HCT116 (cell line): ENCODE measurements around the gene CALML3. TPM values are rescaled to one million over a fixed set of nuclear protein-coding genes. Genes with fewer than 3 reads are reported as not detected.

ENCODE experiments used
- ATAC-seq: fragments of 200-7000 bp; cut with Tn5 transposase; 2 replicates; pipeline ENCODE4 v1.9.1; 2020; ENCODE audit warnings: mild to moderate bottlenecking, moderate library complexity
- BruUV-seq: library from RNA; stranded (reverse); fragments of 400-500 nt; replicated peaks from 2 replicates; lab custom pipeline; 2021; lab: Mats Ljungman, UMichigan
- CTCF ChIA-PET: fragments of 300-600 bp; sonication (Branson Sonifier 250); formaldehyde crosslinking; loops from one replicate; lab custom pipeline; 2021; ENCODE audit warnings: antibody characterized with exemption; lab: Charles Lee
- POLR2A ChIA-PET: fragments of 300-600, 350-600 bp; sonication (Branson Sonifier 250); formaldehyde crosslinking; loops from one replicate; lab custom pipeline; 2021; ENCODE audit warnings: antibody characterized with exemption; lab: Charles Lee
- RAD21 ChIA-PET, 2 experiments: fragments of 300-600 bp; sonication (Branson Sonifier 250); formaldehyde crosslinking; loops; one replicate each; lab custom pipeline; 2023; ENCODE audit warnings: low total read pairs in 2 of 2; ENCODE audit not compliant: uncharacterized antibody in 2 of 2, unreplicated experiment in 2 of 2, low non-redundant PET in 1 of 2; lab: Charles Lee
- DNase-seq: peaks from one replicate; pipeline ENCODE4 v3.0.0-alpha.2; 2010; ENCODE audit warnings: low read depth, low spot score
- H2AFZ ChIP-seq: fragments of 200-600 bp; shearing (Covaris generic), sonication (generic); 2 replicates; pipeline ENCODE4 v1.6.1; 2017; ENCODE audit warnings: low read depth, mixed run types, mixed read lengths, antibody characterized with exemption, low read length; ENCODE audit not compliant: poor library complexity, severe bottlenecking
- H3K27ac ChIP-seq: 2 replicates; pipeline ENCODE4 v1.5.1; 2012; ENCODE audit warnings: low read depth, low read length
- H3K27me3 ChIP-seq: fragments of 200-600 bp; sonication (generic); 2 replicates; pipeline ENCODE4 v1.6.1; 2016; ENCODE audit warnings: mixed run types, low read length, mixed read lengths; ENCODE audit not compliant: insufficient read depth
- H3K36me3 ChIP-seq, 2 experiments: fragments of 200-500 bp in 1 of 2; fragments of 200-600 bp in 1 of 2; sonication (Bioruptor generic) in 1 of 2; sonication (generic) in 1 of 2; 2 replicates each; pipeline versions ENCODE4 v1.5.1 to v1.6.1; 2014 to 2016; ENCODE audit warnings: low read length in 2 of 2, inconsistent platforms in 1 of 2, mixed read lengths in 1 of 2, mixed run types in 1 of 2; ENCODE audit not compliant: insufficient read depth in 2 of 2, control insufficient read depth in 1 of 2
- H3K4me1 ChIP-seq, 2 experiments: fragments of 200-600 bp in 1 of 2; sonication (generic) in 1 of 2; 2 replicates each; pipeline versions ENCODE4 v1.5.1 to v1.6.1; 2012 to 2017; ENCODE audit warnings: low read length in 2 of 2, inconsistent platforms in 1 of 2, mild to moderate bottlenecking in 1 of 2, mixed read lengths in 1 of 2, mixed run types in 1 of 2, moderate library complexity in 1 of 2; ENCODE audit not compliant: insufficient read depth in 2 of 2, control insufficient read depth in 1 of 2
- H3K4me2 ChIP-seq: fragments of 200-600 bp; sonication (generic); 2 replicates; pipeline ENCODE4 v1.6.1; 2017; ENCODE audit warnings: mixed run types, low read length, mixed read lengths
- H3K4me3 ChIP-seq, 2 experiments: fragments of 200-600 bp in 1 of 2; sonication (generic) in 1 of 2; replicated peaks in 1 of 2; 2 replicates each; pipeline ENCODE4 v1.5.1; 2011 to 2016; ENCODE audit warnings: low read length in 2 of 2, control low read depth in 1 of 2, low read depth in 1 of 2, mild to moderate bottlenecking in 1 of 2, mixed read lengths in 1 of 2, mixed run types in 1 of 2
- H3K79me2 ChIP-seq: fragments of 200-600 bp; sonication (generic); 2 replicates; pipeline ENCODE4 v1.6.1; 2017; ENCODE audit warnings: mild to moderate bottlenecking, mixed run types, low read length, moderate library complexity, mixed read lengths; ENCODE audit not compliant: insufficient read depth
- H3K9ac ChIP-seq: fragments of 200-600 bp; sonication (generic); 2 replicates; pipeline ENCODE4 v1.6.1; 2016; ENCODE audit warnings: low read length, mixed read lengths
- H3K9me2 ChIP-seq: fragments of 200-600 bp; sonication (generic), shearing (Covaris generic); 2 replicates; pipeline ENCODE4 v1.6.1; 2017; ENCODE audit warnings: mixed run types, mild to moderate bottlenecking, moderate library complexity; ENCODE audit not compliant: insufficient read depth
- H3K9me3 ChIP-seq, 2 experiments: fragments of 200-500 bp in 1 of 2; fragments of 200-600 bp in 1 of 2; sonication (Bioruptor generic) in 1 of 2; sonication (generic) in 1 of 2; 2 replicates each; pipeline ENCODE4 v1.6.1; 2014 to 2017; ENCODE audit warnings: low read length in 2 of 2, mixed read lengths in 2 of 2, inconsistent platforms in 1 of 2, low read depth in 1 of 2, mild to moderate bottlenecking in 1 of 2, mixed run types in 1 of 2, moderate library complexity in 1 of 2; ENCODE audit not compliant: control insufficient read depth in 1 of 2, insufficient read depth in 1 of 2
- H4K20me1 ChIP-seq: fragments of 200-600 bp; sonication (generic), shearing (Covaris generic); 2 replicates; pipeline ENCODE4 v1.6.1; 2017; ENCODE audit warnings: mixed run types, mild to moderate bottlenecking, moderate library complexity; ENCODE audit not compliant: insufficient read depth
- ATF3 ChIP-seq: IDR thresholded peaks from 2 replicates; pipeline ENCODE4 v1.6.1; 2012
- CBX3 ChIP-seq: IDR thresholded peaks from 2 replicates; pipeline ENCODE4 v1.6.1; 2012; ENCODE audit warnings: low read depth
- CTCF ChIP-seq, 3 experiments: fragments of 200-600 bp in 1 of 3; sonication (generic) in 1 of 3; IDR thresholded peaks in 2 of 3; conservative IDR thresholded peaks in 1 of 3; 2 replicates each; pipeline ENCODE4 v1.5.1; 2012 to 2017; ENCODE audit warnings: low read depth in 2 of 3, low read length in 2 of 3, antibody characterized with exemption in 1 of 3, borderline replicate concordance in 1 of 3, control low read depth in 1 of 3, mild to moderate bottlenecking in 1 of 3, mixed read lengths in 1 of 3, mixed run types in 1 of 3, moderate library complexity in 1 of 3; ENCODE audit not compliant: insufficient read depth in 1 of 3
- EGR1 ChIP-seq: IDR thresholded peaks from 2 replicates; pipeline ENCODE4 v1.6.1; 2012; ENCODE audit warnings: low read depth
- ELF1 ChIP-seq: IDR thresholded peaks from 2 replicates; pipeline ENCODE4 v1.6.1; 2012; ENCODE audit warnings: low read depth, borderline replicate concordance
- EZH2 ChIP-seq: fragments of 200-600 bp; sonication (generic); IDR thresholded peaks from 2 replicates; pipeline ENCODE4 v1.6.1; 2017; ENCODE audit warnings: antibody characterized with exemption, mixed run types
- JUND ChIP-seq: IDR thresholded peaks from 2 replicates; pipeline ENCODE4 v1.6.1; 2012
- MAX ChIP-seq: IDR thresholded peaks from 2 replicates; pipeline ENCODE4 v1.6.1; 2012
- POLR2A ChIP-seq: IDR thresholded peaks from 2 replicates; pipeline ENCODE4 v1.7.0; 2011; ENCODE audit warnings: borderline replicate concordance; ENCODE audit not compliant: insufficient read depth, insufficient read length; ENCODE audit errors: extremely low read depth
- POLR2AphosphoS5 ChIP-seq: IDR thresholded peaks from 2 replicates; pipeline ENCODE4 v1.6.1; 2011; ENCODE audit warnings: mild to moderate bottlenecking, low read depth, low read length, moderate library complexity
- RAD21 ChIP-seq: IDR thresholded peaks from 2 replicates; pipeline ENCODE4 v1.6.1; 2012; ENCODE audit warnings: low read depth, mild to moderate bottlenecking
- REST ChIP-seq: IDR thresholded peaks from 2 replicates; pipeline ENCODE4 v1.6.1; 2012; ENCODE audit warnings: low read depth
- SP1 ChIP-seq: IDR thresholded peaks from 2 replicates; pipeline ENCODE4 v1.6.1; 2012; ENCODE audit warnings: low read depth
- SRF ChIP-seq: IDR thresholded peaks from 2 replicates; pipeline ENCODE4 v1.6.1; 2012; ENCODE audit warnings: low read depth
- TCF7L2 ChIP-seq: IDR thresholded peaks from 2 replicates; pipeline ENCODE4 v1.7.0; 2011; ENCODE audit warnings: borderline replicate concordance, inconsistent platforms; ENCODE audit not compliant: insufficient read depth, insufficient read length; ENCODE audit errors: extremely low read depth
- YY1 ChIP-seq: IDR thresholded peaks from 2 replicates; pipeline ENCODE4 v1.6.1; 2011; ENCODE audit warnings: low read length, low read depth, moderate library complexity, mild to moderate bottlenecking; ENCODE audit not compliant: insufficient replicate concordance; ENCODE audit errors: extremely low read depth
- intact Hi-C: fragments of 100-400 bp; cut with micrococcal nuclease; formaldehyde crosslinking; loops from 2 replicates; pipeline ENCODE4 v1.10.0; 2022
- total RNA-seq: library from RNA; stranded (reverse); gene quantifications from one replicate; pipeline ENCODE4 v1.2.1, GENCODE V29; 2021; ENCODE audit not compliant: unreplicated experiment

CALML3 gene
- total RNA-seq, 1 experiment from 2014 or later: not detected

- Histone ChIP-seq H2AFZ (no peak overlapping the region), H3K4me3 (no peak overlapping the region), H3K9me2 (no peaks in the 10 kb centered on the region), H3K4me2 (no peak overlapping the region), H3K36me3 (no peaks in the 10 kb centered on the region), H3K27ac (no peak overlapping the region), H4K20me1 (no peaks in the 10 kb centered on the region), H3K9ac (no peak overlapping the region), H3K27me3 (no peaks in the 10 kb centered on the region), H3K9me3 (no peaks in the 10 kb centered on the region), H3K4me1 (peaks cover 0 to 5% of the 10 kb centered on the region in 2 experiments; a peak in 2 of 4 replicates), H3K79me2 (no peaks in the 10 kb centered on the region)
- BruUV-seq: no TSS peak
- DNase-seq: no peak
- ChIA-PET CTCF (no interaction called here), RAD21 (no interaction called here), POLR2A (no interaction called here)
- ATAC-seq: no peak
- TF ChIP-seq POLR2AphosphoS5: no peak
- TF ChIP-seq JUND: no peak
- no peak for TF ChIP-seq RAD21
- TF ChIP-seq CBX3: no peak
- TF ChIP-seq CTCF (IDR thresholded peaks at IDR 0.05 in 2 of 3, conservative IDR thresholded peaks at IDR 0.05 in 1 of 3; ENCODE audit: borderline replicate concordance in 1 of 3, insufficient read depth in 1 of 3, low read depth in 2 of 3, low read length in 2 of 3): no peak
- no peak for TF ChIP-seq SP1
- TF ChIP-seq REST: no peak
- no peak for TF ChIP-seq TCF7L2
- no peak for TF ChIP-seq EZH2
- no peak for TF ChIP-seq MAX
- no peak for TF ChIP-seq EGR1
- TF ChIP-seq YY1: no peak
- TF ChIP-seq ATF3: no peak
- TF ChIP-seq POLR2A: no peak
- TF ChIP-seq ELF1: no peak
- TF ChIP-seq SRF: no peak
- intact Hi-C loops: no loop called here
Measured at GRCh38 chr10:5556576-5556975, 31.8 kb downstream of the CALML3 start.
